B cell (primary cell): ENCODE data around the gene CDK19. TPM values are rescaled to one million over a fixed set of nuclear protein-coding genes. Genes with fewer than 3 reads are reported as not detected.
"Not testable (repeated sequence)": the region's sequence is repeated elsewhere in the genome, so short reads cannot be mapped to it uniquely, and the experiment has no call there.

ENCODE experiments used
- ATAC-seq: fragments of 200-7000 bp; cut with Tn5 transposase; one replicate; pipeline ENCODE4 v1.10.0; 2021; ENCODE audit warnings: low read depth, mild to moderate bottlenecking, moderate number of reproducible peaks, moderate library complexity
- CTCF ChIA-PET: fragments of 350-600 bp; sonication (Branson Sonifier 250); formaldehyde crosslinking; loops from one replicate; lab custom pipeline; 2021; ENCODE audit warnings: antibody characterized with exemption, inconsistent platforms; lab: Charles Lee
- POLR2A ChIA-PET: fragments of 350-600 bp; sonication (Branson Sonifier 250); formaldehyde crosslinking; loops from one replicate; lab custom pipeline; 2021; ENCODE audit warnings: antibody characterized with exemption; lab: Charles Lee
- DNase-seq: peaks from one replicate; pipeline ENCODE4 v3.0.0; 2013
- H2AFZ ChIP-seq: 2 replicates; pipeline ENCODE4 v1.6.1; 2012; ENCODE audit warnings: mild to moderate bottlenecking, low read depth, low read length; ENCODE audit not compliant: insufficient read depth, poor library complexity, severe bottlenecking
- H3K27ac ChIP-seq, 2 donors: 1 replicate in 1 of 2; 2 replicates in 1 of 2; pipeline ENCODE4 v1.5.1; 2012 to 2013; ENCODE audit warnings: low read length in 2 of 2, mild to moderate bottlenecking in 2 of 2, moderate library complexity in 1 of 2
- H3K27me3 ChIP-seq, 4 experiments: fragments of 200-600 bp in 1 of 4; sonication (generic) in 1 of 4; replicated peaks in 1 of 4; 1 replicate in 2 of 4; 2 replicates in 2 of 4; pipeline versions ENCODE4 v1.6.1 to v1.7.0; 2013 to 2016; ENCODE audit warnings: low read length in 3 of 4, mild to moderate bottlenecking in 2 of 4, mixed read lengths in 1 of 4, moderate library complexity in 1 of 4; ENCODE audit not compliant: insufficient read depth in 4 of 4, control insufficient read depth in 3 of 4; ENCODE audit errors: control extremely low read depth in 1 of 4
- H3K36me3 ChIP-seq, 2 experiments: replicated peaks in 1 of 2; 1 replicate in 1 of 2; 2 replicates in 1 of 2; pipeline versions ENCODE4 v1.6.1 to v1.7.1; 2013; ENCODE audit warnings: low read length in 1 of 2; ENCODE audit not compliant: insufficient read depth in 2 of 2, control insufficient read depth in 1 of 2; ENCODE audit errors: control extremely low read depth in 1 of 2, extremely low read depth in 1 of 2
- H3K4me1 ChIP-seq, 2 donors: fragments of 200-600 bp in 1 of 2; sonication (generic) in 1 of 2; 1 replicate in 1 of 2; 2 replicates in 1 of 2; pipeline versions ENCODE4 v1.5.1 to v1.6.1; 2013 to 2017; ENCODE audit warnings: low read length in 2 of 2; ENCODE audit not compliant: control insufficient read depth in 2 of 2, insufficient read depth in 2 of 2
- H3K4me2 ChIP-seq: replicated peaks from 2 replicates; pipeline ENCODE3; 2012; ENCODE audit warnings: mild to moderate bottlenecking, low read depth, low read length; ENCODE audit not compliant: poor library complexity, severe bottlenecking
- H3K4me3 ChIP-seq, 5 experiments: fragments of 200-600 bp in 1 of 5; sonication (generic) in 1 of 5; 1 replicate in 3 of 5; 2 replicates in 2 of 5; pipeline versions ENCODE4 v1.5.1 to v1.7.0; 2011 to 2016; ENCODE audit warnings: low read length in 4 of 5, mild to moderate bottlenecking in 4 of 5, low read depth in 2 of 5, control low read depth in 1 of 5, moderate library complexity in 1 of 5; ENCODE audit not compliant: insufficient read depth in 1 of 5; ENCODE audit errors: control extremely low read depth in 1 of 5, extremely low read depth in 1 of 5
- H3K79me2 ChIP-seq: fragments of 200-600 bp; sonication (generic); one replicate; pipeline ENCODE4 v1.6.0; 2016; ENCODE audit warnings: low read length; ENCODE audit not compliant: control insufficient read depth, insufficient read depth
- H3K9ac ChIP-seq: fragments of 200-600 bp; sonication (generic); 2 replicates; pipeline ENCODE4 v1.6.1; 2017; ENCODE audit warnings: mild to moderate bottlenecking, low read length, moderate library complexity
- H3K9me3 ChIP-seq, 3 donors: one replicate each; pipeline versions ENCODE4 v1.6.1 to v1.7.1; 2013; ENCODE audit warnings: low read length in 2 of 3; ENCODE audit not compliant: control insufficient read depth in 2 of 3, insufficient read depth in 1 of 3; ENCODE audit errors: control extremely low read depth in 1 of 3
- H4K20me1 ChIP-seq: 2 replicates; pipeline ENCODE4 v1.6.0; 2012; ENCODE audit warnings: mild to moderate bottlenecking, low read length; ENCODE audit not compliant: insufficient read depth, control insufficient read depth, poor library complexity, severe bottlenecking
- H3K27ac Mint-ChIP-seq: one replicate; pipeline ENCODE4 v1.8.0; 2021; ENCODE audit warnings: mixed read lengths
- H3K27me3 Mint-ChIP-seq: one replicate; pipeline ENCODE4 v1.8.0; 2021; ENCODE audit warnings: mixed read lengths
- H3K4me1 Mint-ChIP-seq: one replicate; pipeline ENCODE4 v1.8.0; 2021; ENCODE audit warnings: mixed read lengths
- H3K4me3 Mint-ChIP-seq: one replicate; pipeline ENCODE4 v1.8.0; 2021; ENCODE audit warnings: mixed read lengths
- H3K9me3 Mint-ChIP-seq: one replicate; pipeline ENCODE4 v1.8.0; 2022; ENCODE audit warnings: mixed read lengths; ENCODE audit not compliant: insufficient read depth
- EZH2 ChIP-seq: IDR thresholded peaks from 2 replicates; pipeline ENCODE4 v1.6.1; 2012; ENCODE audit warnings: borderline replicate concordance, low read depth, mild to moderate bottlenecking, moderate library complexity, low read length; ENCODE audit not compliant: insufficient read depth, poor library complexity, severe bottlenecking
- WGBS: methylation state at CpG from one replicate; pipeline ENCODE4 v1.1.5; 2013; ENCODE audit warnings: missing lambda C conversion rate; ENCODE audit not compliant: insufficient coverage; 5-methylcytosine and 5-hydroxymethylcytosine counted together
- intact Hi-C: fragments of 100-400 bp; cut with micrococcal nuclease; formaldehyde crosslinking; loops from one replicate; pipeline ENCODE4 v1.10.0; 2022
- polyA plus RNA-seq: library from polyadenylated mRNA; depleted of rRNA; stranded (reverse); fragments of >200 nt; gene quantifications from 2 replicates; pipeline ENCODE4 v1.2.3, GENCODE V29; 2012
- total RNA-seq, 2 donors: library from RNA; stranded (reverse); fragments of 120-200 nt in 1 of 2; gene quantifications; 1 replicate in 1 of 2; 2 replicates in 1 of 2; pipeline versions ENCODE4 v1.2.3 to v1.2.4, GENCODE V29; 2013 to 2022
- TF ChIP-seq, protein P1 (sequence below): fragments of 200-600 bp; IDR thresholded peaks from one replicate; pipeline ENCODE4 v1.8.0; 2022; ENCODE audit warnings: antibody characterized with exemption, mild to moderate bottlenecking

CDK19 gene
- total and polyA plus RNA-seq, 2 donors (not counting 1 experiment from before 2014, with no cell fraction given), result 8.7 to 44.8 TPM

DNA sequence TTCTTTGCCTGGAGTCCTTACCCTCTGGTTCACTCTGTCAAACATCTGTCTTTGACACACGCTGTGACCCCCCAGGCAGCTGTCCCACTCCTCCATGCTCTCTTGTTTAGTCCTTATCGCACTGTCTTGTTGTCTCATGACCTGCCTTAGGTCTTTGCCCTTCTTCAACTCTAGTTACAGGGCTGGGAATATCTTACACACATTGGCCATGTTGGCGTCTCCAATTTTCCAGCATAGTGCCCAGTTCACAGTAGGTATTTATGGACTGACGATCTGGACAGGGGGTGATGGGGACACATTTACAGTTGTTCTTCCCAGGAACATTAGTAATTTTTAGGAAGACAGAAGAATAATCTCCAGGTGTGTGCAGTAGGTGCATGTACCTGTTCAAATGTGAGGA, 209.1 kb downstream of the CDK19 start:
- DNase-seq (no peak), ATAC-seq (no peak)
- Histone ChIP-seq H3K9ac (no peak overlapping the region), H3K4me2 (no peak overlapping the region), H3K36me3 (no peaks in the 10 kb centered on the region), H3K9me3 (no peaks in the 10 kb centered on the region), H3K4me1 (no peaks in the 10 kb centered on the region), H3K27me3 (no peaks in the 10 kb centered on the region), H4K20me1 (no peaks in the 10 kb centered on the region), H3K79me2 (no peaks in the 10 kb centered on the region), H3K27ac (no peak overlapping the region), H3K4me3 (no peak overlapping the region), H2AFZ (no peak overlapping the region)
- intact Hi-C loops, result no loop called here
- TF ChIP-seq EZH2, result no peak
- TF ChIP-seq, protein P1, sequence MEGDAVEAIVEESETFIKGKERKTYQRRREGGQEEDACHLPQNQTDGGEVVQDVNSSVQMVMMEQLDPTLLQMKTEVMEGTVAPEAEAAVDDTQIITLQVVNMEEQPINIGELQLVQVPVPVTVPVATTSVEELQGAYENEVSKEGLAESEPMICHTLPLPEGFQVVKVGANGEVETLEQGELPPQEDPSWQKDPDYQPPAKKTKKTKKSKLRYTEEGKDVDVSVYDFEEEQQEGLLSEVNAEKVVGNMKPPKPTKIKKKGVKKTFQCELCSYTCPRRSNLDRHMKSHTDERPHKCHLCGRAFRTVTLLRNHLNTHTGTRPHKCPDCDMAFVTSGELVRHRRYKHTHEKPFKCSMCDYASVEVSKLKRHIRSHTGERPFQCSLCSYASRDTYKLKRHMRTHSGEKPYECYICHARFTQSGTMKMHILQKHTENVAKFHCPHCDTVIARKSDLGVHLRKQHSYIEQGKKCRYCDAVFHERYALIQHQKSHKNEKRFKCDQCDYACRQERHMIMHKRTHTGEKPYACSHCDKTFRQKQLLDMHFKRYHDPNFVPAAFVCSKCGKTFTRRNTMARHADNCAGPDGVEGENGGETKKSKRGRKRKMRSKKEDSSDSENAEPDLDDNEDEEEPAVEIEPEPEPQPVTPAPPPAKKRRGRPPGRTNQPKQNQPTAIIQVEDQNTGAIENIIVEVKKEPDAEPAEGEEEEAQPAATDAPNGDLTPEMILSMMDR, result no peak
- ChIA-PET CTCF (no interaction called here), POLR2A (no interaction called here)
- no peaks in the 10 kb centered on the region for H3K27me3 Mint-ChIP-seq
- H3K4me3 Mint-ChIP-seq, result no peak overlapping the region
- H3K9me3 Mint-ChIP-seq, result no peaks in the 10 kb centered on the region
- H3K4me1 Mint-ChIP-seq, result no peaks in the 10 kb centered on the region
- 97% methylated on average over 3 of the region's 4 CpGs for WGBS
- H3K27ac Mint-ChIP-seq, result no peak overlapping the region

DNA sequence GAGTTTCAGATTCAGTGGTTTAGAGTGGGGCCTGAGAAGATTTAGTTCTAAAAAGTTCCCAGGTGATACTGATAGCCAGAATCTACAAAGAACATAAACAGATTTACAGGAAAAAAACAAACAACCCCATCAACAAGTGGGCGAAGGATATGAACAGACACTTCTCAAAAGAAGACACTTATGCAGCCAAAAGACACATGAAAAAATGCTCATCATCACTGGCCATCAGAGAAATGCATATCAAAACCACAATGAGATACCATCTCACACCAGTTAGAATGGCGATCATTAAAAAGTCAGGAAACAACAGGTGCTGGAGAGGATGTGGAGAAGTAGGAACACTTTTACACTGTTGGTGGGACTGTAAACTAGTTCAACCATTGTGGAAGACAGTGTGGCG, 214.6 kb downstream of the CDK19 start:
- H3K4me2 ChIP-seq, ATAC-seq, CTCF ChIA-PET, H3K27me3 ChIP-seq, H2AFZ ChIP-seq, intact Hi-C loops, H4K20me1 ChIP-seq, H3K4me3 ChIP-seq, H3K4me1 Mint-ChIP-seq, H3K4me1 ChIP-seq, POLR2A ChIA-PET, H3K4me3 Mint-ChIP-seq, H3K79me2 ChIP-seq, H3K27ac ChIP-seq, H3K9me3 ChIP-seq, H3K27me3 Mint-ChIP-seq, H3K9me3 Mint-ChIP-seq, H3K36me3 ChIP-seq, DNase-seq, H3K9ac ChIP-seq, H3K27ac Mint-ChIP-seq: not testable (repeated sequence)
- WGBS, result no CpG with 5 or more reads among the region's 3 CpGs
